HepG2 (cell line): ENCODE measurements around the gene RTN3.

Experiments
- CHD2 ChIP-seq: IDR thresholded peaks from 2 replicates; pipeline ENCODE4 v1.6.1; 2011; ENCODE audit warnings: low read depth, low read length, improper control_type of control experiment
- ELF1 ChIP-seq: sonication (generic); formaldehyde crosslinking; IDR thresholded peaks from 2 replicates; pipeline ENCODE4 v1.4.0; 2020; ENCODE audit warnings: missing genetic modification reagents
- HOXA5 ChIP-seq: sonication (generic); formaldehyde crosslinking; IDR thresholded peaks from 2 replicates; pipeline ENCODE4 v1.4.0; 2020; ENCODE audit warnings: missing genetic modification reagents
- NCOA1 ChIP-seq: sonication (generic); formaldehyde crosslinking; IDR thresholded peaks from 2 replicates; pipeline ENCODE4 v1.9.0; 2021; ENCODE audit warnings: missing genetic modification reagents
- NFE2 ChIP-seq: sonication (generic); formaldehyde crosslinking; IDR thresholded peaks from 2 replicates; pipeline ENCODE4 v1.4.0; 2020; ENCODE audit warnings: missing genetic modification reagents
- NFE2L1 ChIP-seq: sonication (generic); formaldehyde crosslinking; IDR thresholded peaks from 2 replicates; pipeline ENCODE4 v1.4.0; 2020; ENCODE audit warnings: missing genetic modification reagents, mild to moderate bottlenecking, borderline replicate concordance
- PCBP1 ChIP-seq: fragments of 200-400 bp; formaldehyde crosslinking; IDR thresholded peaks from 2 replicates; pipeline ENCODE4 v1.6.1; 2017; ENCODE audit warnings: mild to moderate bottlenecking, low read depth, low read length, borderline replicate concordance
- PREB ChIP-seq: sonication (generic); formaldehyde crosslinking; IDR thresholded peaks from 2 replicates; pipeline ENCODE4 v1.4.0; 2020; ENCODE audit warnings: missing genetic modification reagents
- RNF2 ChIP-seq: fragments of 450-650 bp; conservative IDR thresholded peaks from 2 replicates; pipeline ENCODE4 v1.6.1; 2016; ENCODE audit warnings: low read depth
- ZNF124 ChIP-seq: sonication (generic); formaldehyde crosslinking; IDR thresholded peaks from 2 replicates; pipeline ENCODE4 v1.4.0; 2020; ENCODE audit warnings: missing genetic modification reagents
- ZNF512 ChIP-seq: sonication (generic); formaldehyde crosslinking; IDR thresholded peaks from 2 replicates; pipeline ENCODE4 v1.4.0; 2020; ENCODE audit warnings: mild to moderate bottlenecking, missing genetic modification reagents
- TF ChIP-seq, protein P1 (sequence below), 2 experiments: sonication (generic) in 1 of 2; formaldehyde crosslinking in 1 of 2; IDR thresholded peaks; 2 replicates each; pipeline versions ENCODE4 v1.4.0 to v1.6.1; 2018 to 2020; ENCODE audit warnings: missing genetic modification reagents in 2 of 2, borderline replicate concordance in 1 of 2, low read depth in 1 of 2, mild to moderate bottlenecking in 1 of 2, missing biosample characterization in 1 of 2

DNA sequence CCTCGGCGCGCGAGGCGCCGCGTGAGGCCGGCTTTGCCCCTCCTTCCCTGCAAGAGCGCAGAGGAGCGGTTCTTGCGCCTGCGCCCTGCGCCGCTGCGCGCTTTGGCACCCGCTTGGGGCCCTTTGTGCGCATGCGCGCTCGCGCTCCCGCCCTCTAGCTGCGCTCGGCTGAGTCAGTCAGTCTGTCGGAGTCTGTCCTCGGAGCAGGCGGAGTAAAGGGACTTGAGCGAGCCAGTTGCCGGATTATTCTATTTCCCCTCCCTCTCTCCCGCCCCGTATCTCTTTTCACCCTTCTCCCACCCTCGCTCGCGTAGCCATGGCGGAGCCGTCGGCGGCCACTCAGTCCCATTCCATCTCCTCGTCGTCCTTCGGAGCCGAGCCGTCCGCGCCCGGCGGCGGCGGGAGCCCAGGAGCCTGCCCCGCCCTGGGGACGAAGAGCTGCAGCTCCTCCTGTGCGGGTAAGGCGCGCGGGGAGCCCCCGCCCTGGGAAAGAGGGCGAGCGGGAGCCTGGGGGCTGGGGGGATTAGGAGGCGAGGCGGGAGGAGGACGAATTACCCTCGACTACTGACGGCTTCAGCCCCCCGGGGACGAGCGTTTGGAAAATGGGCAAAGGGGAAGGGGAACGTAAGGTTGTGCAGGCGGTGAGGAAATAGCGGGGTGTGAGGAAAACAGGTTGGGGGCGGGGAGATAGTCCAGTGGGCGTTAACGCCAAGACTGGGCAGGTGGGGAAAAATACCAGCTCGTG, at the start of gene RTN3:
- TF ChIP-seq NCOA1 (CRISPR knock-in tag) = no peak
- no peak for TF ChIP-seq PCBP1
- no peak for TF ChIP-seq NFE2 (CRISPR knock-in tag)
- no peak for TF ChIP-seq ZNF124 (CRISPR knock-in tag)
- peak; percentile 40; the same call in 1 of the 2 replicates for TF ChIP-seq HOXA5 (CRISPR knock-in tag)
- no peak for TF ChIP-seq ZNF512 (CRISPR knock-in tag)
- TF ChIP-seq, protein P1, sequence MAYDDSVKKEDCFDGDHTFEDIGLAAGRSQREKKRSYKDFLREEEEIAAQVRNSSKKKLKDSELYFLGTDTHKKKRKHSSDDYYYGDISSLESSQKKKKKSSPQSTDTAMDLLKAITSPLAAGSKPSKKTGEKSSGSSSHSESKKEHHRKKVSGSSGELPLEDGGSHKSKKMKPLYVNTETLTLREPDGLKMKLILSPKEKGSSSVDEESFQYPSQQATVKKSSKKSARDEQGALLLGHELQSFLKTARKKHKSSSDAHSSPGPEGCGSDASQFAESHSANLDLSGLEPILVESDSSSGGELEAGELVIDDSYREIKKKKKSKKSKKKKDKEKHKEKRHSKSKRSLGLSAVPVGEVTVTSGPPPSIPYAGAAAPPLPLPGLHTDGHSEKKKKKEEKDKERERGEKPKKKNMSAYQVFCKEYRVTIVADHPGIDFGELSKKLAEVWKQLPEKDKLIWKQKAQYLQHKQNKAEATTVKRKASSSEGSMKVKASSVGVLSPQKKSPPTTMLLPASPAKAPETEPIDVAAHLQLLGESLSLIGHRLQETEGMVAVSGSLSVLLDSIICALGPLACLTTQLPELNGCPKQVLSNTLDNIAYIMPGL (CRISPR knock-in tag; IDR thresholded peaks at IDR 0.05; ENCODE audit: borderline replicate concordance in 1 of 2, low read depth in 1 of 2) = peak; percentile 80 to 88; a peak in 3 of 4 replicates
- no peak for TF ChIP-seq ELF1 (CRISPR knock-in tag)
- no peak for TF ChIP-seq NFE2L1 (CRISPR knock-in tag)
- TF ChIP-seq CHD2 = 0 out of 2 replicates have a peak, but pooled peaks have one; percentile 15
- TF ChIP-seq RNF2 = no peak
- no peak for TF ChIP-seq PREB
